ENCODE measurements around the gene LRWD1. TPM values are rescaled to one million over a fixed set of nuclear protein-coding genes. Genes with fewer than 3 reads are reported as not detected.

Gene LRWD1
- total and polyA plus RNA-seq, 2 of the 13 experiments (the other 11 are each of a cell fraction or from before 2014, with no cell fraction given), result 8.5 to 16.3 TPM

- no peak for TF ChIP-seq REST (IDR thresholded peaks at IDR 0.05; ENCODE audit: borderline replicate concordance in 1 of 2, low read depth in 1 of 2, low read length in 2 of 2)
- TF ChIP-seq SP5 (CRISPR knock-in tag; IDR thresholded peaks at IDR 0.05; ENCODE audit: borderline replicate concordance, low read depth), result peak; percentile 52; the same call in 1 of the 2 replicates
- peak; percentile 65; the same call in 1 of the 2 replicates for TF ChIP-seq RFX1 (IDR thresholded peaks at IDR 0.05)
- TF ChIP-seq, protein P1, sequence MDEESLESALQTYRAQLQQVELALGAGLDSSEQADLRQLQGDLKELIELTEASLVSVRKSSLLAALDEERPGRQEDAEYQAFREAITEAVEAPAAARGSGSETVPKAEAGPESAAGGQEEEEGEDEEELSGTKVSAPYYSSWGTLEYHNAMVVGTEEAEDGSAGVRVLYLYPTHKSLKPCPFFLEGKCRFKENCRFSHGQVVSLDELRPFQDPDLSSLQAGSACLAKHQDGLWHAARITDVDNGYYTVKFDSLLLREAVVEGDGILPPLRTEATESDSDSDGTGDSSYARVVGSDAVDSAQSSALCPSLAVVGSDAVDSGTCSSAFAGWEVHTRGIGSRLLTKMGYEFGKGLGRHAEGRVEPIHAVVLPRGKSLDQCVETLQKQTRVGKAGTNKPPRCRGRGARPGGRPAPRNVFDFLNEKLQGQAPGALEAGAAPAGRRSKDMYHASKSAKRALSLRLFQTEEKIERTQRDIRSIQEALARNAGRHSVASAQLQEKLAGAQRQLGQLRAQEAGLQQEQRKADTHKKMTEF (CRISPR knock-in tag; IDR thresholded peaks at IDR 0.05), result peak; percentile 40; the same call in 1 of the 2 replicates
- peak; percentile 75; the same call in 1 of the 2 replicates for TF ChIP-seq KDM5B (CRISPR knock-in tag; IDR thresholded peaks at IDR 0.05; ENCODE audit: borderline replicate concordance)
- peak; percentile 77 for TF ChIP-seq TAF1 (CRISPR knock-in tag; IDR thresholded peaks at IDR 0.05)
- 0 out of 2 replicates have a peak, but pooled peaks have one; percentile 25 for TF ChIP-seq KMT2B (CRISPR knock-in tag; IDR thresholded peaks at IDR 0.05)
- 0 out of 2 replicates have a peak, but pooled peaks have one; percentile 16 for TF ChIP-seq DMAP1 (CRISPR knock-in tag; IDR thresholded peaks at IDR 0.05)
- TF ChIP-seq, protein P2, sequence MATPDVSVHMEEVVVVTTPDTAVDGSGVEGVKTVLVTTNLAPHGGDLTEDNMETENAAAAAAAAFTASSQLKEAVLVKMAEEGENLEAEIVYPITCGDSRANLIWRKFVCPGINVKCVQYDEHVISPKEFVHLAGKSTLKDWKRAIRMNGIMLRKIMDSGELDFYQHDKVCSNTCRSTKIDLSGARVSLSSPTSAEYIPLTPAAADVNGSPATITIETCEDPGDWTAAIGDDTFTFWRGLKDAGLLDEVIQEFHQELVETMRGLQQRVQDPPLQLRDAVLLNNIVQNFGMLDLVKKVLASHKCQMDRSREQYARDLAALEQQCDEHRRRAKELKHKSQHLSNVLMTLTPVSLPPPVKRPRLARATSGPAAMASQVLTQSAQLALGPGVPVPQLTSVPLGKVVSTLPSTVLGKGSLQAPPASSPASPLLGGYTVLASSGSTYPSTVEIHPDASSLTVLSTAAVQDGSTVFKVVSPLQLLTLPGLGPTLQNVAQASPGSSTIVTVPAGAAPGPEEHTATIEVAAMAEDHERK (CRISPR knock-in tag; IDR thresholded peaks at IDR 0.05; ENCODE audit: low read depth), result 0 out of 2 replicates have a peak, but pooled peaks have one; percentile 23
- TF ChIP-seq, protein P3, sequence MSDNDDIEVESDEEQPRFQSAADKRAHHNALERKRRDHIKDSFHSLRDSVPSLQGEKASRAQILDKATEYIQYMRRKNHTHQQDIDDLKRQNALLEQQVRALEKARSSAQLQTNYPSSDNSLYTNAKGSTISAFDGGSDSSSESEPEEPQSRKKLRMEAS (IDR thresholded peaks at IDR 0.05), result peak; percentile 93
- peak; percentile 66 for TF ChIP-seq SIN3B (IDR thresholded peaks at IDR 0.05; ENCODE audit: low read length)
- TF ChIP-seq ELF3 (CRISPR knock-in tag; IDR thresholded peaks at IDR 0.05), result peak; percentile 58; the same call in 1 of the 2 replicates
- peak; percentile 28; the same call in 1 of the 2 replicates for TF ChIP-seq RXRA (CRISPR knock-in tag; IDR thresholded peaks at IDR 0.05)
- peak; percentile 94 for TF ChIP-seq YY1 (IDR thresholded peaks at IDR 0.05; ENCODE audit: insufficient read depth, insufficient replicate concordance, low read depth, low read length)
- TF ChIP-seq HNRNPK (IDR thresholded peaks at IDR 0.05; ENCODE audit: low read depth, low read length, poor library complexity, severe bottlenecking), result peak; percentile 51
- no peak for TF ChIP-seq SP1 (IDR thresholded peaks at IDR 0.05)
- peak; percentile 25; the same call in 1 of the 2 replicates for TF ChIP-seq SP1 (CRISPR knock-in tag; IDR thresholded peaks at IDR 0.05)
- peak; percentile 94; the same call in 1 of the 2 replicates for TF ChIP-seq IRF9 (CRISPR knock-in tag; IDR thresholded peaks at IDR 0.05; ENCODE audit: borderline replicate concordance)
- TF ChIP-seq, protein P4, sequence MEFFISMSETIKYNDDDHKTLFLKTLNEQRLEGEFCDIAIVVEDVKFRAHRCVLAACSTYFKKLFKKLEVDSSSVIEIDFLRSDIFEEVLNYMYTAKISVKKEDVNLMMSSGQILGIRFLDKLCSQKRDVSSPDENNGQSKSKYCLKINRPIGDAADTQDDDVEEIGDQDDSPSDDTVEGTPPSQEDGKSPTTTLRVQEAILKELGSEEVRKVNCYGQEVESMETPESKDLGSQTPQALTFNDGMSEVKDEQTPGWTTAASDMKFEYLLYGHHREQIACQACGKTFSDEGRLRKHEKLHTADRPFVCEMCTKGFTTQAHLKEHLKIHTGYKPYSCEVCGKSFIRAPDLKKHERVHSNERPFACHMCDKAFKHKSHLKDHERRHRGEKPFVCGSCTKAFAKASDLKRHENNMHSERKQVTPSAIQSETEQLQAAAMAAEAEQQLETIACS (CRISPR knock-in tag; IDR thresholded peaks at IDR 0.05), result peak; percentile 66
These were observed at the start of gene LRWD1, which contains the start of gene ALKBH4 (continued) for GRCh38 chr7:102464577-102465280.
